ENCODE measurements around the gene NYAP1.
"Not testable (repeated sequence)": the region's sequence is repeated elsewhere in the genome, so short reads cannot be mapped to it uniquely, and the experiment has no call there.

DNA sequence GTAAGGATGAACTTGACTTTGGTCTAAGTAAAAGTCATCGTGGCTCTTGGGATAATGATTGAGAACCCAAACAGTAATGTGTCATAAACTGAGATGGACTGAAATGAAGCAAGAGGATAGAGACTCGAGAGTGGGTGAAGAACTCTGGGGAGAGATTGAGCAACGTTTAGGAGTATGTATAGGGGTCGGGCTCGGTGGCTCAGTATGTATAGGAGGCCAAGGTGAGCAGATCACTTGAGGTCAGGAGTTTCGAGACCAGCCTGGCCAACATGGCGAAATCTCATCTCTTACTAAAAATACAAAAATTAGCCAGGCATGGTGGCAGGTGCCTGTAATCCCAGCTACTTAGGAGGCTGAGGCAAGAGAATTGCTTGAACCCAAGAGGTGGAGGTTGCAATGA is 57.6 kb downstream of the NYAP1 start:
- not testable (repeated sequence) for TF ChIP-seq CTCF, POLR2AphosphoS5, EP300 (IDR thresholded peaks at IDR 0.05)
